Activated B cell treated with CpG ODN at 0.5 μM for 24 hours (primary cell): ENCODE results near the gene CMTM5. TPM values are rescaled to one million over a fixed set of nuclear protein-coding genes. Genes with fewer than 3 reads are reported as not detected.

Experiments used
- ATAC-seq: fragments of 200-7000 bp; cut with Tn5 transposase; one replicate; pipeline ENCODE4 v1.10.0; 2021; ENCODE audit warnings: low read depth, mild to moderate bottlenecking, moderate library complexity
- CTCF ChIA-PET: fragments of 350-600 bp; sonication (Branson Sonifier 250); formaldehyde crosslinking; loops from one replicate; lab custom pipeline; 2021; ENCODE audit warnings: antibody characterized with exemption; lab: Charles Lee
- POLR2A ChIA-PET: fragments of 350-600 bp; sonication (Branson Sonifier 250); formaldehyde crosslinking; loops from one replicate; lab custom pipeline; 2021; ENCODE audit warnings: antibody characterized with exemption; lab: Charles Lee
- DNase-seq: peaks from one replicate; pipeline ENCODE4 v3.0.0; 2022
- H3K27ac Mint-ChIP-seq: one replicate; pipeline ENCODE4 v1.8.0; 2020; ENCODE audit warnings: mixed read lengths
- H3K27me3 Mint-ChIP-seq: one replicate; pipeline ENCODE4 v1.8.0; 2021; ENCODE audit warnings: mixed read lengths
- H3K36me3 Mint-ChIP-seq: one replicate; pipeline ENCODE4 v1.8.0; 2021; ENCODE audit warnings: low read depth, mixed read lengths
- H3K4me1 Mint-ChIP-seq: one replicate; pipeline ENCODE4 v1.8.0; 2021; ENCODE audit warnings: mixed read lengths
- H3K4me3 Mint-ChIP-seq: one replicate; pipeline ENCODE4 v1.8.0; 2020; ENCODE audit warnings: mild to moderate bottlenecking, mixed read lengths
- H3K9me3 Mint-ChIP-seq: one replicate; pipeline ENCODE4 v1.8.0; 2020; ENCODE audit warnings: mixed read lengths
- CTCF ChIP-seq: fragments of 200-600 bp; IDR thresholded peaks from one replicate; pipeline ENCODE4 v1.8.0; 2022; ENCODE audit warnings: antibody characterized with exemption, mild to moderate bottlenecking
- intact Hi-C: fragments of 100-400 bp; cut with micrococcal nuclease; formaldehyde crosslinking; loops from one replicate; pipeline ENCODE4 v1.15.1; 2024
- total RNA-seq: library from RNA; stranded (reverse); gene quantifications from 2 replicates; pipeline ENCODE4 v1.2.3, GENCODE V29; 2022

The CMTM5 gene
- total RNA-seq, 1 donor from 2014 or later: not detected

- Mint-ChIP-seq H3K4me1 (peaks cover 16% of the 10 kb centered on the region), H3K9me3 (no peaks in the 10 kb centered on the region), H3K4me3 (no peak overlapping the region), H3K27me3 (peaks cover 55% of the 10 kb centered on the region), H3K27ac (no peak overlapping the region), H3K36me3 (no peaks in the 10 kb centered on the region)
- intact Hi-C loops: no loop called here
- POLR2A ChIA-PET: no interaction called here
- ATAC-seq: no peak
- no peak for TF ChIP-seq CTCF
- CTCF ChIA-PET: no interaction called here
- no peak for DNase-seq
Measured at GRCh38 chr14:23406725-23407355, 30.0 kb downstream of the CMTM5 start.

GRCh38 chr14:23407516-23408306 is 30.9 kb downstream of the CMTM5 start, which contains the start of gene MYH6:
Gene MYH6, minus strand, starts transcription at chr14:23408273. Its CDS starts 1,050 bp downstream, at chr14:23407223.
- Mint-ChIP-seq H3K9me3 (no peaks in the 10 kb centered on the region), H3K4me3 (no peak within 1 kb of the TSS), H3K4me1 (peaks cover 16% of the 10 kb centered on the region), H3K27me3 (peaks cover 56% of the 10 kb centered on the region), H3K27ac (no peak within 1 kb of the TSS), H3K36me3 (no peaks in the 10 kb centered on the region)
- POLR2A ChIA-PET: no interaction called here
- DNase-seq (no peak), ATAC-seq (no peak)
- CTCF ChIA-PET: no interaction called here
- no peak for TF ChIP-seq CTCF
- intact Hi-C loops: no loop called here

- Mint-ChIP-seq H3K4me3 (no peak overlapping the region), H3K27me3 (peaks cover 52% of the 10 kb centered on the region), H3K36me3 (no peaks in the 10 kb centered on the region), H3K27ac (no peak overlapping the region), H3K4me1 (peaks cover 16% of the 10 kb centered on the region), H3K9me3 (no peaks in the 10 kb centered on the region)
- DNase-seq: no peak
- ChIA-PET POLR2A (no interaction called here), CTCF (no interaction called here)
- no peak for ATAC-seq
- no peak for TF ChIP-seq CTCF
- intact Hi-C loops: no loop called here
Measured at GRCh38 chr14:23408307-23408630, 31.4 kb downstream of the CMTM5 start.

GRCh38 chr14:23409475-23409874 is 32.6 kb downstream of the CMTM5 start:
- no peaks in the 10 kb centered on the region for H3K36me3 Mint-ChIP-seq
- H3K27ac Mint-ChIP-seq: no peak overlapping the region
- ChIA-PET POLR2A (interaction anchor here (0.6 kb wide), 1 partner anchor 832 kb away, joined by 3 read pairs; no protein-coding TSS in a partner anchor), CTCF (no interaction called here)
- H3K4me3 Mint-ChIP-seq: no peak overlapping the region
- peaks cover 14% of the 10 kb centered on the region for H3K4me1 Mint-ChIP-seq
- DNase-seq (no peak), ATAC-seq (no peak)
- H3K9me3 Mint-ChIP-seq: no peaks in the 10 kb centered on the region
- no peak for TF ChIP-seq CTCF
- peaks cover 44% of the 10 kb centered on the region for H3K27me3 Mint-ChIP-seq
- intact Hi-C loops: no loop called here

GRCh38 chr14:23409966-23410635 is 33.3 kb downstream of the CMTM5 start:
- intact Hi-C loops: no loop called here
- ChIA-PET CTCF (no interaction called here), POLR2A (interaction anchor here (0.6 kb wide), 1 partner anchor 831 kb away, joined by 3 read pairs; no protein-coding TSS in a partner anchor)
- DNase-seq (no peak), ATAC-seq (no peak)
- H3K4me1 Mint-ChIP-seq: peaks cover 14% of the 10 kb centered on the region
- no peaks in the 10 kb centered on the region for H3K9me3 Mint-ChIP-seq
- H3K27ac Mint-ChIP-seq: no peak overlapping the region
- no peak overlapping the region for H3K4me3 Mint-ChIP-seq
- no peaks in the 10 kb centered on the region for H3K36me3 Mint-ChIP-seq
- TF ChIP-seq CTCF: no peak
- peaks cover 39% of the 10 kb centered on the region for H3K27me3 Mint-ChIP-seq
